ENCODE results near the gene DBNL.

DBNL gene

GRCh38 chr7:44098092-44099068, 53.9 kb downstream of the DBNL start:
- ATAC-seq = no peak
- TF ChIP-seq SNAI2 (CRISPR knock-in tag; IDR thresholded peaks at IDR 0.05) (no peak), ARNTL (CRISPR knock-in tag; IDR thresholded peaks at IDR 0.05; ENCODE audit: borderline replicate concordance, low read depth) (no peak), BACH2 (CRISPR knock-in tag; IDR thresholded peaks at IDR 0.05; ENCODE audit: borderline replicate concordance) (no peak), CREB5 (CRISPR knock-in tag; IDR thresholded peaks at IDR 0.05; ENCODE audit: low read depth) (no peak), ZNF70 (CRISPR knock-in tag; IDR thresholded peaks at IDR 0.05) (no peak), POU6F1 (CRISPR knock-in tag; IDR thresholded peaks at IDR 0.05; ENCODE audit: borderline replicate concordance, low read depth) (no peak), OSR1 (CRISPR knock-in tag; IDR thresholded peaks at IDR 0.05) (no peak), RARB (CRISPR knock-in tag; IDR thresholded peaks at IDR 0.05) (no peak), TSHZ2 (CRISPR knock-in tag; IDR thresholded peaks at IDR 0.05) (no peak), ESRRG (CRISPR knock-in tag; IDR thresholded peaks at IDR 0.05) (no peak), CSDC2 (CRISPR knock-in tag; IDR thresholded peaks at IDR 0.05) (no peak), PPARA (CRISPR knock-in tag; IDR thresholded peaks at IDR 0.05; ENCODE audit: borderline replicate concordance) (no peak), ZC3H10 (CRISPR knock-in tag; IDR thresholded peaks at IDR 0.05) (no peak), ZFP3 (CRISPR knock-in tag; IDR thresholded peaks at IDR 0.05) (no peak), PATZ1 (CRISPR knock-in tag; IDR thresholded peaks at IDR 0.05; ENCODE audit: borderline replicate concordance) (no peak)

GRCh38 chr7:44099669-44100068, 55.2 kb downstream of the DBNL start:
- no peak for ATAC-seq

GRCh38 chr7:44100458-44101302, 56.2 kb downstream of the DBNL start:
- TF ChIP-seq RARB (CRISPR knock-in tag; IDR thresholded peaks at IDR 0.05) (no peak), OSR1 (CRISPR knock-in tag; IDR thresholded peaks at IDR 0.05) (no peak), ARNTL (CRISPR knock-in tag; IDR thresholded peaks at IDR 0.05; ENCODE audit: borderline replicate concordance, low read depth) (no peak), CREB5 (CRISPR knock-in tag; IDR thresholded peaks at IDR 0.05; ENCODE audit: low read depth) (no peak)
- ATAC-seq = peak; percentile 6

More at GRCh38 chr7:44099669-44100068, 55.2 kb downstream of the DBNL start:
- TF ChIP-seq ZNF70 (CRISPR knock-in tag; IDR thresholded peaks at IDR 0.05) (no peak), ZNF565 (CRISPR knock-in tag; conservative IDR thresholded peaks at IDR 0.05; ENCODE audit: low read depth) (no peak)
